ENCODE measurements around the gene SLC35A4. TPM values are rescaled to one million over a fixed set of nuclear protein-coding genes. Genes with fewer than 3 reads are reported as not detected.
A peak's percentile ranks its signal among the peaks of the same experiment; 100 is the strongest.
"Not testable (repeated sequence)": the region's sequence is repeated elsewhere in the genome, so short reads cannot be mapped to it uniquely, and the experiment has no call there.

Gene SLC35A4
- total RNA-seq, 1 donor from 2014 or later: 59.9 TPM

- no peaks in the 10 kb centered on the region for H3K79me2 ChIP-seq (ENCODE audit: insufficient read depth, low read length)
- no peaks in the 10 kb centered on the region for H3K36me3 Mint-ChIP-seq (ENCODE audit: low read depth, unreplicated experiment)
- H4K20me1 ChIP-seq (ENCODE audit: insufficient read depth, low read length): no peaks in the 10 kb centered on the region
- H3K9me3 ChIP-seq (ENCODE audit: insufficient read depth, low read depth, low read length): no peaks in the 10 kb centered on the region
- no peaks in the 10 kb centered on the region for H3K36me3 ChIP-seq (ENCODE audit: insufficient read depth, low read length)
- TF ChIP-seq EZH2 (IDR thresholded peaks at IDR 0.05; ENCODE audit: insufficient read depth, low read length) (no peak), CTCF (IDR thresholded peaks at IDR 0.05; ENCODE audit: insufficient read depth, low read depth, low read length) (no peak)
- DNase-seq (ENCODE audit: low read depth) (no peak), FAIRE-seq (no peak)
- H3K27me3 Mint-ChIP-seq (ENCODE audit: low read depth, unreplicated experiment): peaks cover 9% of the 10 kb centered on the region
- peak overlapping the region; percentile 28 for H3K9ac ChIP-seq (ENCODE audit: low read length)
- peaks cover 6% of the 10 kb centered on the region for H3K4me1 ChIP-seq (ENCODE audit: insufficient read depth, low read length)
- H3K4me2 ChIP-seq (ENCODE audit: low read length): peak overlapping the region; percentile 53
- peak overlapping the region; percentile 68 for H2AFZ ChIP-seq (ENCODE audit: low read depth, low read length)
- no peak overlapping the region for H3K4me3 ChIP-seq (ENCODE audit: insufficient read depth, low read depth, low read length)
- peak overlapping the region; percentile 63 for H3K27ac Mint-ChIP-seq (ENCODE audit: unreplicated experiment)
- peak overlapping the region; percentile 45 for H3K27ac ChIP-seq (ENCODE audit: low read depth, low read length)
- H3K9me3 Mint-ChIP-seq (ENCODE audit: unreplicated experiment): no peaks in the 10 kb centered on the region
- H3K27me3 ChIP-seq (ENCODE audit: insufficient read depth, low read length): peaks cover 2% of the 10 kb centered on the region
- H3K4me1 Mint-ChIP-seq (ENCODE audit: low read depth, unreplicated experiment): peaks cover 6% of the 10 kb centered on the region
- no peak overlapping the region for H3K4me3 Mint-ChIP-seq (ENCODE audit: unreplicated experiment)
These were observed 12.2 kb downstream of the SLC35A4 start for GRCh38 chr5:140576776-140577201.

- not testable (repeated sequence) for DNase-seq (ENCODE audit: low read depth); H3K9me3 ChIP-seq (ENCODE audit: insufficient read depth, low read depth, low read length); FAIRE-seq; H3K9me3 Mint-ChIP-seq (ENCODE audit: unreplicated experiment); H3K79me2 ChIP-seq (ENCODE audit: insufficient read depth, low read length); H2AFZ ChIP-seq (ENCODE audit: low read depth, low read length); H3K9ac ChIP-seq (ENCODE audit: low read length); H3K36me3 Mint-ChIP-seq (ENCODE audit: low read depth, unreplicated experiment); H3K4me3 ChIP-seq (ENCODE audit: insufficient read depth, low read depth, low read length); H3K4me2 ChIP-seq (ENCODE audit: low read length); H3K27ac ChIP-seq (ENCODE audit: low read depth, low read length); H4K20me1 ChIP-seq (ENCODE audit: insufficient read depth, low read length); H3K27me3 ChIP-seq (ENCODE audit: insufficient read depth, low read length); H3K27ac Mint-ChIP-seq (ENCODE audit: unreplicated experiment); H3K4me1 Mint-ChIP-seq (ENCODE audit: low read depth, unreplicated experiment); H3K36me3 ChIP-seq (ENCODE audit: insufficient read depth, low read length); H3K4me3 Mint-ChIP-seq (ENCODE audit: unreplicated experiment); H3K4me1 ChIP-seq (ENCODE audit: insufficient read depth, low read length)
- H3K27me3 Mint-ChIP-seq (ENCODE audit: low read depth, unreplicated experiment): peaks cover 17% of the 10 kb centered on the region
These were observed 14.6 kb downstream of the SLC35A4 start for GRCh38 chr5:140579188-140579747.

- no peak for FAIRE-seq
These were observed 22.9 kb downstream of the SLC35A4 start for GRCh38 chr5:140587495-140587894.

More at GRCh38 chr5:140587495-140587894, 22.9 kb downstream of the SLC35A4 start:
- Histone ChIP-seq H3K9me3 (ENCODE audit: insufficient read depth, low read depth, low read length) (no peaks in the 10 kb centered on the region), H4K20me1 (ENCODE audit: insufficient read depth, low read length) (no peaks in the 10 kb centered on the region), H3K27me3 (ENCODE audit: insufficient read depth, low read length) (peaks cover 5% of the 10 kb centered on the region), H3K27ac (ENCODE audit: low read depth, low read length) (no peak overlapping the region), H2AFZ (ENCODE audit: low read depth, low read length) (no peak overlapping the region), H3K4me2 (ENCODE audit: low read length) (no peak overlapping the region), H3K9ac (ENCODE audit: low read length) (no peak overlapping the region), H3K36me3 (ENCODE audit: insufficient read depth, low read length) (no peaks in the 10 kb centered on the region), H3K4me3 (ENCODE audit: insufficient read depth, low read depth, low read length) (no peak overlapping the region), H3K79me2 (ENCODE audit: insufficient read depth, low read length) (no peaks in the 10 kb centered on the region), H3K4me1 (ENCODE audit: insufficient read depth, low read length) (peaks cover 7% of the 10 kb centered on the region)
- no peak overlapping the region for H3K4me3 Mint-ChIP-seq (ENCODE audit: unreplicated experiment)
- no peak overlapping the region for H3K27ac Mint-ChIP-seq (ENCODE audit: unreplicated experiment)
- H3K4me1 Mint-ChIP-seq (ENCODE audit: low read depth, unreplicated experiment): peaks cover 23% of the 10 kb centered on the region
- DNase-seq (ENCODE audit: low read depth): no peak
- H3K36me3 Mint-ChIP-seq (ENCODE audit: low read depth, unreplicated experiment): no peaks in the 10 kb centered on the region
- TF ChIP-seq CTCF (IDR thresholded peaks at IDR 0.05; ENCODE audit: insufficient read depth, low read depth, low read length): no peak
- no peak for TF ChIP-seq EZH2 (IDR thresholded peaks at IDR 0.05; ENCODE audit: insufficient read depth, low read length)
- H3K9me3 Mint-ChIP-seq (ENCODE audit: unreplicated experiment): peaks cover 3% of the 10 kb centered on the region
- H3K27me3 Mint-ChIP-seq (ENCODE audit: low read depth, unreplicated experiment): peaks cover 5% of the 10 kb centered on the region

All from astrocyte (in vitro differentiated cells and primary cell).